HG03039 (cell line): ENCODE measurements around the gene CNPY2.
A peak's percentile ranks its signal among the peaks of the same experiment; 100 is the strongest.
"Not testable (repeated sequence)": the region's sequence is repeated elsewhere in the genome, so short reads cannot be mapped to it uniquely, and the experiment has no call there.

Source experiments
- ATAC-seq: cut with Tn5 transposase; IDR thresholded peaks from one replicate; pipeline ENCODE4 v1.9.1; 2021; ENCODE audit warnings: mild to moderate bottlenecking, moderate library complexity; ENCODE audit not compliant: unreplicated experiment

CNPY2 gene

GRCh38 chr12:56333679-56334489 is 18.1 kb upstream of the CNPY2 start, which contains the start of gene PAN2:
Gene PAN2 (minus strand): TSS chr12:56334000. CDS start chr12:56333094, 906 bp downstream.
- peak; percentile 95 for ATAC-seq

DNA sequence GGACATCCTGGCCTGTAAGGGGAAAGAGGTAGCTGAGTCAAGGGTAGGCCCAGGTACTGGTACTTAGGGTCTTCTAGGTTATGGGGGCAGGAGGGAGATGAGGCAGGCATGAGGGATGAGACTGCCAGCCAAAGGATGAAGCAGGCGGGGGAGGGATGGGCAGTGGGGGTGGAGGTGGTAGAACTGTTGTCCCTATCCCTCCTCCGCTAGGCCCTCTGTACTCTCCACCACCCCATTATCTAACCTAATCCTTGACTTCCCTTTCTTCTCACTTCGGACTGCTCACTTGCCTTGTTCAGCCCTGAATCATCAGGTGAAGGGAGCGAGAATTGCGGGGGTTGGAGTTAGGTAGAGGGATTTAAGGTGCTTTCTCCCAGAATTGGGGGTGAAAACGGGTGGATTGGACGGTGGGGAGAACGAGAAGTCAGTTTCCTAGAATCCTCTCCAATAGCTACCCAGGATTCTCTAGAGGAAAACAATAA is 17.4 kb upstream of the CNPY2 start:
- no peak for ATAC-seq

DNA sequence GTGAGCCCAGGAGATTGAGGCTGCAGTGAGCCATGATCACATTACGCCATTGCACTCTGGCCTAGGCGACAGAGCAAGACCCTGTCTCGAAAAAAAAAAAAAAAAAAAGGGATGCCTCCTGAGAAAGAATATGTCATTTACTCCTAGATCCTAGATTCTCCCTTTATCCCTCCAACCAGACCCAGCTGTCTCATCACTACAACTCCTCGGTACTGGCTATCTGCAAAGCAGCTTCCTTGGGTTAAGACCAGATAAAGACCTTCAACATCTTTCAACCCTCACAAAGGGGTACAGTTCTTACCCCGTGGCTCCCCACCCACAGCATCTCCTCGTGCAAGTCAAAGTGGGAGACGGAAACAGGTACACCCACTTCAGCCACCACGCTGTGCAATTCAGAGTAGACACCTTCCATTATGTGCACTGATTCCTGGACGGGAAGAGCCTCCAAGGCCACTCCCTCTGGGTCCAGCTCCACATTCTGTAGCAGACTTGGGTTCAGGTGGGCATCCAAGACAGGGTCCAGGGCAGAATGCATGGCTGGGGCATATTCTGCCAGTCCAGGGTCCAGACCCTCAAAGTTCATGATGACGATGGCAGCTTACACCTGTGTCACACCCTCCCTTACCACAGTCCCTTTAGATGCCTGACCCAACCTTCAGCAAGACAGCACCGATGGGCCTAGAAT is 16.9 kb upstream of the CNPY2 start:
- no peak for ATAC-seq

DNA sequence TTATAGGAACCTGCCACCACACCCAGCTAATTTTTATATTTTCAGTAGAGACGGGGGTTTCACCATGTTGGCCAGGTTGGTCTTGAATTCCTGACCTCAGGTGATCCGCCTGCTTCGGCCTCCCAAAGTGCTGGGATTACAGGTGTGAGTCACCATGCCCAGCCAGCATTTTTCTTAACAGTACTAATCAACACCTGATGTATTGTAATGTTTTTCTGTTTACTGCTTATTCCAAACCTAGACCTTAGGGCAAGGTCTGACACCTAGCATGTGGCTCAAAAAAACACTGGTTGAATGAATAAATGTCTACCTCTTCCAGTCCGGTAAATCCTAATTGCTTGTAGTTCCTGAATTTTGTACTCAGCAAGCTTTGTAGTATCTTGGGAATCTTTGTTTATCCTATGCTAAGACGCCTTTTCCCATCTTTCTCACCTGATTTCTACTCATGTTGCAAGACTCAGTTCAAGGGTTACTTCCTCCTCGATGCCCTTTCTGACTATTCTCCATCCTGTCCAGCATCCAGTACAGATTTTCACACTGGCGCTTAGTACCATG is 15.2 kb upstream of the CNPY2 start:
- no peak for ATAC-seq

DNA sequence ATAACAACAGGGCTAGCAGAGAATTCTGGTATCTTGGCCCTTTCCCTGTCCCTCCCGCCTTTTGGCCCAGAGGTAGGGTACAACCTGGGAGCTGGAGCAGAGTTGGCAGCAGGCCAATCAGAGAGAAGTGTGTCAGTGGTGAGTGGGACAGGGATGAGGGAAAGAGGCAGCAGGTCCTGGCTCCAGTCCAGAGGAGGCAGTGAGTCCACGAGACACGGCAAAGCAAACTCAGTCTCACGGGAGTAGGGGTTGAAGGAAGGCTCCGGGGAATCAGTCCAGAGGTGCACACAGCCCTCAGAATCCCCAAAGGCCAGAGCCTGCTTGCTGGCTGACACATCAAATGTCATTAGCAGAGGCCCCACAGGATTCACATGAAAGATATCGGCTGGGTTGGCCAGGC is 10.7 kb upstream of the CNPY2 start:
- ATAC-seq: no peak

GRCh38 chr12:56326126-56326525 is 10.3 kb upstream of the CNPY2 start:
- ATAC-seq: no peak

DNA sequence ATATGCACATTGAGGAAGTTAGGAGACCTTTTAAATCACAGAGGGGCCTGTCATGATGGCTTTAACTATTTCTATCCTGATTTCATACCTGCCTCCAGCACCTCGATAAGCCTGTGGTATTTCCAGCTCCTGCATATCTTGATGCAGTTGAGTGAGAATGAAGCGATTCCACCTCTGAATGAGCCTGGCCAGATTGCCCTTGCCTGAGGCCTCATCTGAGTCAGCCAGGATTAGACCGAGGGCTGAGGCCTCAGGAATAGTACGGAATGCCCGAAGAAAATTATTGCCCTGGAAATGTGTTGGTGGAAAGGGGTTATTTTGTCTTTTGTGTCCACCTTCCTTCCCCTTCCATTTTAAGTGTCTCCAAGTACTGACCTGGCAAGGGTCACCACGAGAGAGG is 8.4 kb upstream of the CNPY2 start:
- no peak for ATAC-seq

- ATAC-seq: not testable (repeated sequence)
Measured at GRCh38 chr12:56321610-56322009, 5.8 kb upstream of the CNPY2 start.

DNA sequence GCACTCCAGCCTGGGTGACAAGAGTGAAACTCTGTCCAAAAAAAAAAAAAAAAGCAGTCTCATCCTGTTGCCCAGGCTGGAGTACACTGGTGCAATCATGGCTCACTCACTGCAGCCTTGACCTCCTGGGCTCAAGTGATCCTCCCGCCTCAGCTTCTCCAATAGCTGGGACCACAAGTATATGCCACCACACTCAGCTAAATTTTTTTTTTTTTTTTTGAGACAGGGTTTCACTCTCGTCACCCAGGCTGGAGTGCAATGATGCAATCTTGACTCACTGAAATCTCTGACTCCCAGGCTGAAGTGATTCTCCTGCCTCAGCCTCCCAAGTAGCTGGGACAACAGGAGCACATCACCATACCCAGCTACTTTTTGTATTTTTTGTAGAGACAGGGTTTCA is 5.2 kb upstream of the CNPY2 start:
- ATAC-seq: no peak

DNA sequence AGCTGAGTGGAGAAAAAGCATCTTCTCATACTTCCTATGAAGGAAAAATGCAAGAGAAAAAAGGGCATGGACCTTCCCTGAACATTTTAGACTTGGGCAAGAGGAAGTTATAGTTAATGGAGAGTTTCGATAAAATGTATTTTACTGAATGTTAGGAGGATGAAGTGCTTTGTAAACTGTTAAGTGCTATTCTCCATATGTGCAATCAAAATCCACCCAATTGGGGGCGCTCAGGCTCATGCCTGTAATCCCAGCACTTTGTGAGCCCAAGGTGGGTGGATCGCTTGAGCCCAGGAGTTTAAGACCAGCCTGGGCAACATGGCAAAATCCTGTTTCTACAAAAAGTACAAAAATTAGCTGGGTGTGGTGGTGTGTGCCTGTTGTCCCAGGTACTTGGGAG is 1.9 kb upstream of the CNPY2 start:
- no peak for ATAC-seq

DNA sequence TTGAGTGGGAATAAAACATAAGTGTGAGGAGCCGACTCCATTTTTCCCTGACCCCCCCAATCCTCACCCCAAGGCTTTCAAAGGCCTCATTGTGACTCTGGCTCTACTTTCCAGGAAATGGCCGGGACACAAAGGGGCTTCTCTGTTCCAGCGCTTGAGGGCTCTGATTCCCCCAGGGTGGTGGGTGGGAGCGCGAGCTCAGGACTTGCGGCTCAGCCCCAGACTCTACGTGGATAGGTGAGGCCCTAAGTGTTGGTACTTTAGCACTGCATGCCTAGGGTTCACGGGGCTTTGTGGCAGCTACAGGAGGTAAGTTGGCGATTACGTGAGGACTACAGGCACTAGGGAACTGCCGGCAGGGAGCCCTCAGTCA is 553 bp downstream of the CNPY2 start:
- no peak for ATAC-seq

DNA sequence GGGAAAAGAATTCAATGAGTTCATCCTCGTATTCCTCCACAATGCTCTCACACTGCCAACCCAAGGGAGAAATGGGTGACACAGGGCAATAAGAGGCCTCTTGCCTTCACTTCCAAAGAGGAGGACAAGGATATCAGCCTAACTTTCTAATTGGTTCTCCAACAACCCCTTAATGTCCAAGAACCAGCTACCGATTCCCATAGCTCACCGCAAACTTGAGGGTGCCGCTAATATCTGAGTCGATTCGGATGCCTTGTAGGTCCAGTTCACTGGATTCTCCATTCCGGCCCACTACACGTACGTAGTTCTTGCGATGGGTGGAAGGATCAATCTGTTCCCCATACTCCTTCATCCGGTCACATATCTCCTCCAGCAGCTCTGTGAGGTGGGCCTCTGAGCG is 4.8 kb downstream of the CNPY2 start:
- no peak for ATAC-seq

DNA sequence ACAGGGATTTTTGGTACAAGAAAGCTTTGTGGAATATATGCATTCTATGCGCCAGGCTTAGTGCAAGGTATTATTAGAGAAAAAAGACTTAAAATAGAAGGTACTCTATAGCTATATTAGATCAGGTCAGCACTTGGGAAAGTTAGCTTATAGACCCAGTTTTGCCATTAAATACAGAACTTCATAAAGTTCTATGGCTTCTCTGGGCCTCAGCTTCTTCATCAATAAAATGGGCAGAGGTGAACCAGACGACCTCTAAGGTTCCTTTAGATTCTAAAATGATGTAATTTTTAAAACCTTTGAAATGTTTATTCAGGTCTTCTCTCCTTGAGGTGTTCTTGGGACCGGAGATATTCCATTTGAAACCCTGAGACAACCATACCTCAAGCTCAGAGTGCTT is 7.1 kb downstream of the CNPY2 start:
- no peak for ATAC-seq

- no peak for ATAC-seq
Measured at GRCh38 chr12:56307221-56307965, 8.4 kb downstream of the CNPY2 start.

DNA sequence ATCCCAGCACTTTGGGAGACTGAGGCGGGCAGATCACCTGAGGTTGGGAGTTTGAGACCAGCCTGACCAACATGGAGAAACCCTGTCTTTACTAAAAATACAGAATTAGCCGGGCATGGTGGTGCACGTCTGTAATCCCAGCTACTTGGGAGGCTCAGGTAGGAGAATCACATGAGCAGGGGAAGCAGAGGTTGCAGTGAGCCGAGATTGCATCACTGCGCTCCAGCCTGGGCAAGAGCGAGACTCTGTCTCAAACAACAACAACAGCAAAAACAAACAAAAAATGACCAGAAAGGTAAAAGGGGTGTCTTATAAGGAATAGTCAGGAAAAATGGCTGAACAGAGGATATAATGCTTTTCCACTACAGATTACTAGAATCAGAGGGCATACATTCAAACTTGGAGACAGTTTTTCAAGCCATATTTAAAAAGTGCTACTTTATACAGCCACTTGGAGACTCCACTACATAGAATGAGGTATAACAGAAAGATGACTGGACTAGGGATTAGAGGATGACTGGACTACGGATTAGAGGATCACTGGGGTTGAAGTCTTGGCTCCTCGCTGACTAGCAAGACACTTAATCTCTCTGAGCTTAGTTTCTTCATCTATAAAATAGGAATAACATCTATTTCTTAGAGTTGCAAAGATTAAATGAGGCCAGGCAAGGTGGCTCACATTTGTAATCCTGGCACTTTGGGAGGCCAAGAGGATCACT is 10.8 kb downstream of the CNPY2 start:
- ATAC-seq: no peak

- ATAC-seq: no peak
Measured at GRCh38 chr12:56304276-56304675, 11.5 kb downstream of the CNPY2 start.

DNA sequence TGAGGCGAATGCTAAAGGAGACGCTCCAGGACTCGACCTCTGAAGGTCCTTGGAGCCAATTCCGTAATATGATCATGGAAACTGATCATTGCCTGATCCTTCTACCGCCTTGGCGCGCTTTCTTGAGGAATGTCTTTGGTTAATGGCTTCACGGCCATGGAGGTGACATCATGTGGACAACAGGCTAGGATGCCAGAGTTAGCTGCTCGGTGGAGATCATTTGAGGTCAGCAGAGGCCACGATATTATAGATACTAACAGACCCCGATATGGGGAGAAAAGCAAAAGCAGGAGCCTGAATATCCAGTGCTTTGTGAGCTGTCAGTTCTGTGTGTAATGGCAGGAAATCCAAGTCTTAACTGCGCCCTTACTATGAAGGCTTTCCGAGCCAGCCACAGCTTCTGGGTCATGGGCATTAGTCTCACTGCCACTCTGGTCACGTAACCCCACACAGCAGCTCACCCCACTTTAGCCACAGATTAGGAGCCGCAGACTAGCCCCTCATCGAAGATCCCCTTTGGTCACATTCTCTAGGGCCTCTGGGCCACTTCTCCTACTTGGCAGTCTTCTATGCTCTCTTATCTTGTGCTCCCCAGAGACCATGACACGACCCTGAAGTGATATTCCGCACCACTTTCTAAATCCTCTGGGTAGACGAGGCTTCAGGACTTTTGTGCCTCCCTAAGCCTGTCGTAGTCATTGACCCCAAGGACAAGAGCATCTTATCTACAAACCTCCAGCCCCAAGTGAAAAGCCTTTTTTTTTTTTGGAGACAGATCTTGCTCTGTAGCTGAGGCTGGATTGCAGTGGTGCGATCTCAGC is 14.9 kb downstream of the CNPY2 start:
- no peak for ATAC-seq

DNA sequence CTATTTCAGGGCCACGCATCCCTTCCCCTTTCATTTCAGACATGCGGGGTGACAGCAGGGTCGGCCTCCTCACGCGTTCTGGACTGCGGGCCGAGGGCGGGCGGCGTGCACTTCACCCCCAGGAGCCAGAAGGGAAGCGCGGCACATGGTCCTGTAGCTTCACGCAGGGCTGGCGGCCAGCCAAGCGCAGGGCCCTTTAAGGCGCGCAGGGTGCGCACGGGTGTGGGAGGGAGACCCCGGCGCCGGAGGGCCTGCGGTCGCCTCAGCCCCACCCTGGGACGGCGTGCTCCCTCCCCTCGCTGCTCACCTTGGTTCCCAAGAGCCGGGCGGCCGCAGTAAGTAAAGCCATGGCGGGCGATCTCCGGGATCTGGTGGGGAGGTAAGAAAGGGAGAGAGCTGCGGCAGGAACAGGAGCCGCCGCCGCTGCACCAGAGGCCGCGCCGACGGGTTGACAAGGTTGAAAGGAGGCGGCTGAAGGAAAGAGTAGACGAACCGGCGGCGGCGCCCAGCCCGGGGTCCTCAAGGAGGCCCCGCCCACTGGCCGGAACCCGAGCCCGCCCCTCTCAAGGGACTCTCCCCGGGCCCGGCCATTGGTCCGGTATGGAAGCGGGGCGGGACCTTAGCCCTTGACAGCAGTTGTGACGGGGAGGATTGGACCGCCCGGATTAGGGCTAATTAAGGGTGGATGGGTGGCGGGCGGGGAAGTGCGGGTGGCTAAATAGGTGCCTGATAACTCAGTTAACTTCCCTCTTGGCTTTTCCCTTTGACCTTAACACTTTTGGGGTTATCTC is 15.7 kb downstream of the CNPY2 start, which contains the start of gene CS:
CS (minus strand) TSS at position 478 of the 791 bp plus-strand sequence; CDS start at position 349, 129 bp downstream.
- peak; percentile 94 for ATAC-seq
